Liver (tissue), 3 donors: ENCODE measurements around the gene TH.

Experiments used
- GABPA ChIP-seq, 2 donors: IDR thresholded peaks in 1 of 2; conservative IDR thresholded peaks in 1 of 2; 2 replicates each; pipeline ENCODE4 v1.6.1; 2016; ENCODE audit warnings: antibody characterized with exemption in 2 of 2, mild to moderate bottlenecking in 1 of 2, moderate library complexity in 1 of 2
- TF ChIP-seq, protein P1 (sequence below): fragments of 150-350 bp; IDR thresholded peaks from 2 replicates; pipeline ENCODE4 v1.5.1; 2017; ENCODE audit warnings: improper control_type of control experiment, low read depth, low read length; ENCODE audit not compliant: missing input control
- donor health status: healthy.
- donor health status: healthy.

DNA sequence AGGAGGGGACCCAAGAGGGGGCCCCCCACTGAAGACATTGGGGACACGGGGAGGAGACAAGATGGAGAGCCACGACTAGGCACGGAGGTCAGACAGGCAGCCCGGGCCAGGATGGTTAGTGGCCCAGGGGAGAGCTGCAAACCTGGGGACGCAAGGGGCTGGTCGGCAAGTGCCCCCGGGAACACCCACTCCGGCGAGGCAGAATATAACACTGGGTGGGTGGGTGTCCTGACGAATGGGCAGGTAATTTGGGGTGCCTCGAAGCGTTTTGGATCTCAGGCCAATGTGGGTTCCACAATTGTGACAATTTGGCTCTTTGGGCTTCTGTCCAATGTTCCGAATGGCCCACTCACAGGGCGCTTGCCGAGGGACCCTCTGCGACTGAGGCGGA lies 42.3 kb downstream of the TH start:
- TF ChIP-seq, protein P1, sequence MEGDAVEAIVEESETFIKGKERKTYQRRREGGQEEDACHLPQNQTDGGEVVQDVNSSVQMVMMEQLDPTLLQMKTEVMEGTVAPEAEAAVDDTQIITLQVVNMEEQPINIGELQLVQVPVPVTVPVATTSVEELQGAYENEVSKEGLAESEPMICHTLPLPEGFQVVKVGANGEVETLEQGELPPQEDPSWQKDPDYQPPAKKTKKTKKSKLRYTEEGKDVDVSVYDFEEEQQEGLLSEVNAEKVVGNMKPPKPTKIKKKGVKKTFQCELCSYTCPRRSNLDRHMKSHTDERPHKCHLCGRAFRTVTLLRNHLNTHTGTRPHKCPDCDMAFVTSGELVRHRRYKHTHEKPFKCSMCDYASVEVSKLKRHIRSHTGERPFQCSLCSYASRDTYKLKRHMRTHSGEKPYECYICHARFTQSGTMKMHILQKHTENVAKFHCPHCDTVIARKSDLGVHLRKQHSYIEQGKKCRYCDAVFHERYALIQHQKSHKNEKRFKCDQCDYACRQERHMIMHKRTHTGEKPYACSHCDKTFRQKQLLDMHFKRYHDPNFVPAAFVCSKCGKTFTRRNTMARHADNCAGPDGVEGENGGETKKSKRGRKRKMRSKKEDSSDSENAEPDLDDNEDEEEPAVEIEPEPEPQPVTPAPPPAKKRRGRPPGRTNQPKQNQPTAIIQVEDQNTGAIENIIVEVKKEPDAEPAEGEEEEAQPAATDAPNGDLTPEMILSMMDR = no peak
- no peak for TF ChIP-seq GABPA (IDR thresholded peaks at IDR 0.05 in 1 of 2, conservative IDR thresholded peaks at IDR 0.05 in 1 of 2)
